GM23338 (cell line): ENCODE data around the gene SP100. TPM values are rescaled to one million over a fixed set of nuclear protein-coding genes. Genes with fewer than 3 reads are reported as not detected.

Experiments used
- ATAC-seq: fragments of 200-7000 bp; cut with Tn5 transposase; 3 replicates; pipeline ENCODE4 v1.9.1; 2020
- DNase-seq: peaks from one replicate; pipeline ENCODE4 v3.0.0-alpha.2; 2015; ENCODE audit warnings: low spot score
- H2AFZ ChIP-seq: fragments of 200-600 bp; sonication (generic); 2 replicates; pipeline ENCODE4 v1.8.0; 2016; ENCODE audit warnings: antibody characterized with exemption, mild to moderate bottlenecking, moderate library complexity
- H3F3A ChIP-seq: fragments of 200-600 bp; sonication (generic); replicated peaks from 2 replicates; pipeline ENCODE4 v1.8.0; 2017; ENCODE audit warnings: antibody characterized with exemption, mixed run types, low read depth
- H3K27ac ChIP-seq: fragments of 200-600 bp; sonication (generic); 2 replicates; pipeline ENCODE4 v1.6.1; 2016; ENCODE audit warnings: low read depth
- H3K27me3 ChIP-seq: fragments of 200-600 bp; sonication (generic); 2 replicates; pipeline ENCODE4 v1.8.0; 2016; ENCODE audit warnings: mild to moderate bottlenecking, mixed run types, moderate library complexity; ENCODE audit not compliant: insufficient read depth
- H3K36me3 ChIP-seq: fragments of 200-600 bp; sonication (generic); 2 replicates; pipeline ENCODE4 v1.8.0; 2016; ENCODE audit warnings: mild to moderate bottlenecking; ENCODE audit not compliant: insufficient read depth
- H3K4me1 ChIP-seq: fragments of 200-600 bp; sonication (generic); 2 replicates; pipeline ENCODE4 v1.8.0; 2016; ENCODE audit warnings: mild to moderate bottlenecking, moderate library complexity; ENCODE audit not compliant: insufficient read depth
- H3K4me2 ChIP-seq: fragments of 200-600 bp; sonication (generic); 2 replicates; pipeline ENCODE4 v1.7.1; 2017; ENCODE audit warnings: mixed run types
- H3K4me3 ChIP-seq: fragments of 200-600 bp; sonication (generic); 2 replicates; pipeline ENCODE4 v1.6.1; 2016; ENCODE audit warnings: mixed run types
- H3K79me2 ChIP-seq: fragments of 200-600 bp; sonication (generic); replicated peaks from 2 replicates; pipeline ENCODE4 v1.8.0; 2017; ENCODE audit warnings: mild to moderate bottlenecking; ENCODE audit not compliant: insufficient read depth
- H3K9me2 ChIP-seq: fragments of 200-600 bp; sonication (generic); 2 replicates; pipeline ENCODE4 v1.8.0; 2017; ENCODE audit not compliant: insufficient read depth
- H4K20me1 ChIP-seq: fragments of 200-600 bp; sonication (generic); replicated peaks from 2 replicates; pipeline ENCODE4 v1.8.0; 2017; ENCODE audit warnings: mild to moderate bottlenecking; ENCODE audit not compliant: insufficient read depth
- H3K27ac Mint-ChIP-seq: 2 replicates; pipeline ENCODE4 v1.8.0; 2020; ENCODE audit warnings: inconsistent platforms, mild to moderate bottlenecking, moderate library complexity, mixed read lengths
- H3K27me3 Mint-ChIP-seq: 3 replicates; pipeline ENCODE4 v1.8.0; 2022; ENCODE audit warnings: low read depth, mild to moderate bottlenecking, moderate library complexity, mixed read lengths, inconsistent platforms; ENCODE audit not compliant: insufficient read depth, poor library complexity
- H3K36me3 Mint-ChIP-seq: 3 replicates; pipeline ENCODE4 v1.8.0; 2021; ENCODE audit warnings: low read depth, mild to moderate bottlenecking, inconsistent platforms, moderate library complexity, mixed read lengths
- H3K4me1 Mint-ChIP-seq: 3 replicates; pipeline ENCODE4 v1.8.0; 2020; ENCODE audit warnings: mild to moderate bottlenecking, inconsistent platforms, mixed read lengths
- H3K4me3 Mint-ChIP-seq: 3 replicates; pipeline ENCODE4 v1.8.0; 2021; ENCODE audit warnings: moderate library complexity, mild to moderate bottlenecking, inconsistent platforms, mixed read lengths
- H3K9me3 Mint-ChIP-seq: 3 replicates; pipeline ENCODE4 v1.8.0; 2020; ENCODE audit warnings: moderate library complexity, mild to moderate bottlenecking, inconsistent platforms, mixed read lengths
- CREB1 ChIP-seq: fragments of 250-450 bp; sonication (Bioruptor Pico); IDR thresholded peaks from 2 replicates; pipeline ENCODE4 v1.5.0; 2020; ENCODE audit warnings: low read depth, mild to moderate bottlenecking, moderate library complexity
- CTCF ChIP-seq, 2 experiments: fragments of 200-600 bp in 1 of 2; sonication (generic) in 1 of 2; conservative IDR thresholded peaks; 2 replicates each; pipeline versions ENCODE4 v1.5.1 to v1.6.1; 2016 to 2017; ENCODE audit warnings: antibody characterized with exemption in 2 of 2, low read depth in 2 of 2, mild to moderate bottlenecking in 2 of 2, moderate library complexity in 1 of 2
- ETS1 ChIP-seq: IDR thresholded peaks from 2 replicates; pipeline ENCODE4 v1.6.1; 2016; ENCODE audit warnings: antibody characterized with exemption
- EZH2 ChIP-seq: fragments of 200-600 bp; sonication (generic); IDR thresholded peaks from one replicate; pipeline ENCODE4 v1.8.0; 2017; ENCODE audit warnings: antibody characterized with exemption, mild to moderate bottlenecking, low read depth; ENCODE audit not compliant: unreplicated experiment
- EZH2phosphoT487 ChIP-seq: fragments of 200-600 bp; sonication (generic); IDR thresholded peaks from one replicate; pipeline ENCODE4 v1.8.1; 2018; ENCODE audit warnings: antibody characterized with exemption; ENCODE audit not compliant: unreplicated experiment
- JUNB ChIP-seq: IDR thresholded peaks from one replicate; pipeline ENCODE4 v1.6.1; 2016; ENCODE audit warnings: antibody characterized with exemption; ENCODE audit not compliant: unreplicated experiment
- NANOG ChIP-seq: IDR thresholded peaks from 2 replicates; pipeline ENCODE4 v1.6.1; 2016; ENCODE audit warnings: antibody characterized with exemption, borderline replicate concordance
- POLR2AphosphoS5 ChIP-seq: IDR thresholded peaks from 2 replicates; pipeline ENCODE4 v1.6.1; 2016; ENCODE audit warnings: antibody characterized with exemption, low read depth
- REST ChIP-seq: IDR thresholded peaks from one replicate; pipeline ENCODE4 v1.6.1; 2018; ENCODE audit warnings: antibody characterized with exemption; ENCODE audit not compliant: unreplicated experiment
- STAT1 ChIP-seq: IDR thresholded peaks from one replicate; pipeline ENCODE4 v1.6.1; 2016; ENCODE audit warnings: antibody characterized with exemption; ENCODE audit not compliant: unreplicated experiment
- ZNF114 ChIP-seq: fragments of 250-450 bp; sonication (Bioruptor Pico); IDR thresholded peaks from 2 replicates; pipeline ENCODE4 v1.5.0; 2020; ENCODE audit warnings: mild to moderate bottlenecking, moderate library complexity
- ZNF331 ChIP-seq: fragments of 250-450 bp; sonication (Bioruptor Pico); IDR thresholded peaks from 2 replicates; pipeline ENCODE4 v1.5.0; 2020; ENCODE audit warnings: low read depth, mild to moderate bottlenecking, moderate library complexity
- polyA plus RNA-seq: library from polyadenylated mRNA; unstranded; fragments of >200 nt; fragmentation: Nextera tagmentation; extraction: Ambion mirVana; gene quantifications from 2 replicates; pipeline ENCODE4 v1.2.1, GENCODE V29; 2016
- total RNA-seq: library from RNA; depleted of rRNA; stranded (reverse); fragments of >200 nt; shearing (Covaris generic); gene quantifications from 2 replicates; pipeline ENCODE4 v1.2.3, GENCODE V29; 2014
- TF ChIP-seq, protein P1 (sequence below): fragments of 250-450 bp; sonication (Bioruptor Pico); IDR thresholded peaks from 2 replicates; pipeline ENCODE4 v1.5.0; 2020; ENCODE audit warnings: mild to moderate bottlenecking, moderate library complexity

The SP100 gene
- total and polyA plus RNA-seq, 2 experiments from 2014 or later, result 0.44 to 0.73 TPM

- Histone ChIP-seq H3K27ac (no peak overlapping the region), H4K20me1 (no peaks in the 10 kb centered on the region), H3K27me3 (no peaks in the 10 kb centered on the region), H3K36me3 (no peaks in the 10 kb centered on the region), H3K9me2 (0 out of 2 replicates have a peak, but pooled peaks cover 3% of the 10 kb centered on the region), H3F3A (no peaks in the 10 kb centered on the region), H3K4me3 (no peak overlapping the region), H2AFZ (no peak overlapping the region), H3K4me2 (no peak overlapping the region), H3K4me1 (no peaks in the 10 kb centered on the region), H3K79me2 (no peaks in the 10 kb centered on the region)
- Mint-ChIP-seq H3K9me3 (no peaks in the 10 kb centered on the region; the same call in 1 of the 3 replicates), H3K4me3 (no peak overlapping the region), H3K27me3 (peaks cover 2% of the 10 kb centered on the region), H3K27ac (no peak overlapping the region), H3K36me3 (no peaks in the 10 kb centered on the region; the same call in 1 of the 3 replicates), H3K4me1 (no peaks in the 10 kb centered on the region; the same call in 2 of the 3 replicates)
- TF ChIP-seq STAT1 (no peak), CTCF (conservative IDR thresholded peaks at IDR 0.05; ENCODE audit: low read depth in 2 of 2) (no peak), EZH2phosphoT487 (no peak), ZNF114 (no peak), ETS1 (no peak), REST (no peak), POLR2AphosphoS5 (no peak), NANOG (no peak), JUNB (no peak), CREB1 (CRISPR knock-in tag) (no peak), EZH2 (no peak), ZNF331 (CRISPR knock-in tag) (no peak)
- TF ChIP-seq, protein P1, sequence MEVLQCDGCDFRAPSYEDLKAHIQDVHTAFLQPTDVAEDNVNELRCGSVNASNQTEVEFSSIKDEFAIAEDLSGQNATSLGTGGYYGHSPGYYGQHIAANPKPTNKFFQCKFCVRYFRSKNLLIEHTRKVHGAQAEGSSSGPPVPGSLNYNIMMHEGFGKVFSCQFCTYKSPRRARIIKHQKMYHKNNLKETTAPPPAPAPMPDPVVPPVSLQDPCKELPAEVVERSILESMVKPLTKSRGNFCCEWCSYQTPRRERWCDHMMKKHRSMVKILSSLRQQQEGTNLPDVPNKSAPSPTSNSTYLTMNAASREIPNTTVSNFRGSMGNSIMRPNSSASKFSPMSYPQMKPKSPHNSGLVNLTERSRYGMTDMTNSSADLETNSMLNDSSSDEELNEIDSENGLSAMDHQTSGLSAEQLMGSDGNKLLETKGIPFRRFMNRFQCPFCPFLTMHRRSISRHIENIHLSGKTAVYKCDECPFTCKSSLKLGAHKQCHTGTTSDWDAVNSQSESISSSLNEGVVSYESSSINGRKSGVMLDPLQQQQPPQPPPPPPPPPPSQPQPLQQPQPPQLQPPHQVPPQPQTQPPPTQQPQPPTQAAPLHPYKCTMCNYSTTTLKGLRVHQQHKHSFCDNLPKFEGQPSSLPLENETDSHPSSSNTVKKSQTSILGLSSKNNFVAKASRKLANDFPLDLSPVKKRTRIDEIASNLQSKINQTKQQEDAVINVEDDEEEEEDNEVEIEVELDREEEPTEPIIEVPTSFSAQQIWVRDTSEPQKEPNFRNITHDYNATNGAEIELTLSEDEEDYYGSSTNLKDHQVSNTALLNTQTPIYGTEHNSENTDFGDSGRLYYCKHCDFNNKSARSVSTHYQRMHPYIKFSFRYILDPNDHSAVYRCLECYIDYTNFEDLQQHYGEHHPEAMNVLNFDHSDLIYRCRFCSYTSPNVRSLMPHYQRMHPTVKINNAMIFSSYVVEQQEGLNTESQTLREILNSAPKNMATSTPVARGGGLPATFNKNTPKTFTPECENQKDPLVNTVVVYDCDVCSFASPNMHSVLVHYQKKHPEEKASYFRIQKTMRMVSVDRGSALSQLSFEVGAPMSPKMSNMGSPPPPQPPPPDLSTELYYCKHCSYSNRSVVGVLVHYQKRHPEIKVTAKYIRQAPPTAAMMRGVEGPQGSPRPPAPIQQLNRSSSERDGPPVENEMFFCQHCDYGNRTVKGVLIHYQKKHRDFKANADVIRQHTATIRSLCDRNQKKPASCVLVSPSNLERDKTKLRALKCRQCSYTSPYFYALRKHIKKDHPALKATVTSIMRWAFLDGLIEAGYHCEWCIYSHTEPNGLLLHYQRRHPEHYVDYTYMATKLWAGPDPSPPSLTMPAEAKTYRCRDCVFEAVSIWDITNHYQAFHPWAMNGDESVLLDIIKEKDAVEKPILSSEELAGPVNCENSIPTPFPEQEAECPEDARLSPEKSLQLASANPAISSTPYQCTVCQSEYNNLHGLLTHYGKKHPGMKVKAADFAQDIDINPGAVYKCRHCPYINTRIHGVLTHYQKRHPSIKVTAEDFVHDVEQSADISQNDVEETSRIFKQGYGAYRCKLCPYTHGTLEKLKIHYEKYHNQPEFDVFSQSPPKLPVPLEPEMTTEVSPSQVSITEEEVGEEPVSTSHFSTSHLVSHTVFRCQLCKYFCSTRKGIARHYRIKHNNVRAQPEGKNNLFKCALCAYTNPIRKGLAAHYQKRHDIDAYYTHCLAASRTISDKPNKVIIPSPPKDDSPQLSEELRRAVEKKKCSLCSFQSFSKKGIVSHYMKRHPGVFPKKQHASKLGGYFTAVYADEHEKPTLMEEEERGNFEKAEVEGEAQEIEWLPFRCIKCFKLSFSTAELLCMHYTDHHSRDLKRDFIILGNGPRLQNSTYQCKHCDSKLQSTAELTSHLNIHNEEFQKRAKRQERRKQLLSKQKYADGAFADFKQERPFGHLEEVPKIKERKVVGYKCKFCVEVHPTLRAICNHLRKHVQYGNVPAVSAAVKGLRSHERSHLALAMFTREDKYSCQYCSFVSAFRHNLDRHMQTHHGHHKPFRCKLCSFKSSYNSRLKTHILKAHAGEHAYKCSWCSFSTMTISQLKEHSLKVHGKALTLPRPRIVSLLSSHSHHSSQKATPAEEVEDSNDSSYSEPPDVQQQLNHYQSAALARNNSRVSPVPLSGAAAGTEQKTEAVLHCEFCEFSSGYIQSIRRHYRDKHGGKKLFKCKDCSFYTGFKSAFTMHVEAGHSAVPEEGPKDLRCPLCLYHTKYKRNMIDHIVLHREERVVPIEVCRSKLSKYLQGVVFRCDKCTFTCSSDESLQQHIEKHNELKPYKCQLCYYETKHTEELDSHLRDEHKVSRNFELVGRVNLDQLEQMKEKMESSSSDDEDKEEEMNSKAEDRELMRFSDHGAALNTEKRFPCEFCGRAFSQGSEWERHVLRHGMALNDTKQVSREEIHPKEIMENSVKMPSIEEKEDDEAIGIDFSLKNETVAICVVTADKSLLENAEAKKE, result no peak
- ATAC-seq, result no peak
- DNase-seq, result no peak
Observed at GRCh38 chr2:230472621-230473018, 56.6 kb downstream of the SP100 start.
